ENCODE measurements around the gene PRKCSH. TPM values are rescaled to one million over a fixed set of nuclear protein-coding genes. Genes with fewer than 3 reads are reported as not detected.

The PRKCSH gene
- total RNA-seq, 1 donor from 2014 or later, result 276 TPM

GRCh38 chr19:11437955-11438354 lies 2.5 kb downstream of the PRKCSH start:
- Mint-ChIP-seq H3K27me3 (ENCODE audit: unreplicated experiment) (peaks cover 5% of the 10 kb centered on the region), H3K27ac (ENCODE audit: unreplicated experiment) (no peak overlapping the region), H3K36me3 (ENCODE audit: unreplicated experiment) (no peaks in the 10 kb centered on the region), H3K9me3 (ENCODE audit: unreplicated experiment) (peaks cover 3% of the 10 kb centered on the region), H3K4me3 (ENCODE audit: unreplicated experiment) (peak overlapping the region; percentile 74), H3K4me1 (ENCODE audit: low read depth, unreplicated experiment) (peaks cover 11% of the 10 kb centered on the region)
- no peak for DNase-seq
- no peak for TF ChIP-seq CTCF (IDR thresholded peaks at IDR 0.05; ENCODE audit: partially characterized antibody, unreplicated experiment)

- Mint-ChIP-seq H3K27me3 (ENCODE audit: unreplicated experiment) (no peaks in the 10 kb centered on the region), H3K27ac (ENCODE audit: unreplicated experiment) (peak overlapping the region; percentile 64), H3K4me1 (ENCODE audit: low read depth, unreplicated experiment) (peaks cover 10% of the 10 kb centered on the region), H3K36me3 (ENCODE audit: unreplicated experiment) (no peaks in the 10 kb centered on the region), H3K9me3 (ENCODE audit: unreplicated experiment) (peaks cover 3% of the 10 kb centered on the region), H3K4me3 (ENCODE audit: unreplicated experiment) (no peak overlapping the region)
- TF ChIP-seq CTCF (IDR thresholded peaks at IDR 0.05; ENCODE audit: partially characterized antibody, unreplicated experiment), result no peak
- no peak for DNase-seq
Observed at GRCh38 chr19:11444059-11444458, 8.6 kb downstream of the PRKCSH start.

GRCh38 chr19:11445141-11445540 lies 9.7 kb downstream of the PRKCSH start:
- no peak for TF ChIP-seq CTCF (IDR thresholded peaks at IDR 0.05; ENCODE audit: partially characterized antibody, unreplicated experiment)
- Mint-ChIP-seq H3K9me3 (ENCODE audit: unreplicated experiment) (peaks cover 3% of the 10 kb centered on the region), H3K4me3 (ENCODE audit: unreplicated experiment) (no peak overlapping the region), H3K27ac (ENCODE audit: unreplicated experiment) (peak overlapping the region; percentile 73), H3K36me3 (ENCODE audit: unreplicated experiment) (no peaks in the 10 kb centered on the region), H3K4me1 (ENCODE audit: low read depth, unreplicated experiment) (peaks cover 10% of the 10 kb centered on the region), H3K27me3 (ENCODE audit: unreplicated experiment) (no peaks in the 10 kb centered on the region)
- DNase-seq, result no peak

- Mint-ChIP-seq H3K4me3 (ENCODE audit: unreplicated experiment) (no peak overlapping the region), H3K9me3 (ENCODE audit: unreplicated experiment) (peaks cover 9% of the 10 kb centered on the region), H3K4me1 (ENCODE audit: low read depth, unreplicated experiment) (peaks cover 6% of the 10 kb centered on the region), H3K36me3 (ENCODE audit: unreplicated experiment) (no peaks in the 10 kb centered on the region), H3K27me3 (ENCODE audit: unreplicated experiment) (peaks cover 2% of the 10 kb centered on the region), H3K27ac (ENCODE audit: unreplicated experiment) (peak overlapping the region; percentile 87)
- TF ChIP-seq CTCF (IDR thresholded peaks at IDR 0.05; ENCODE audit: partially characterized antibody, unreplicated experiment), result no peak
- no peak for DNase-seq
Observed at GRCh38 chr19:11446271-11446651, 10.8 kb downstream of the PRKCSH start.

GRCh38 chr19:11446652-11447301 lies 11.3 kb downstream of the PRKCSH start:
- H3K4me3 Mint-ChIP-seq (ENCODE audit: unreplicated experiment), result no peak overlapping the region
- peak overlapping the region; percentile 87 for H3K27ac Mint-ChIP-seq (ENCODE audit: unreplicated experiment)
- H3K36me3 Mint-ChIP-seq (ENCODE audit: unreplicated experiment), result no peaks in the 10 kb centered on the region
- peaks cover 2% of the 10 kb centered on the region for H3K27me3 Mint-ChIP-seq (ENCODE audit: unreplicated experiment)
- peaks cover 9% of the 10 kb centered on the region for H3K9me3 Mint-ChIP-seq (ENCODE audit: unreplicated experiment)
- peak; percentile 88 for TF ChIP-seq CTCF (IDR thresholded peaks at IDR 0.05; ENCODE audit: partially characterized antibody, unreplicated experiment)
- peak; percentile 94 for DNase-seq
- peaks cover 6% of the 10 kb centered on the region for H3K4me1 Mint-ChIP-seq (ENCODE audit: low read depth, unreplicated experiment)

Data from glutamatergic neuron (in vitro differentiated cells).